HepG2 (cell line): ENCODE results near the gene ATG16L2. TPM values are rescaled to one million over a fixed set of nuclear protein-coding genes. Genes with fewer than 3 reads are reported as not detected.

Experiments used
- ADNP ChIP-seq: sonication (generic); formaldehyde crosslinking; IDR thresholded peaks from 2 replicates; pipeline ENCODE4 v1.4.0; 2020; ENCODE audit warnings: missing genetic modification reagents
- ARID4A ChIP-seq: sonication (generic); formaldehyde crosslinking; IDR thresholded peaks from 2 replicates; pipeline ENCODE4 v1.5.0; 2020; ENCODE audit warnings: mild to moderate bottlenecking, missing genetic modification reagents, borderline replicate concordance
- DPF2 ChIP-seq: sonication (generic); formaldehyde crosslinking; IDR thresholded peaks from 2 replicates; pipeline ENCODE4 v1.4.0; 2020; ENCODE audit warnings: mild to moderate bottlenecking, low read depth, missing genetic modification reagents, borderline replicate concordance
- EZH2 ChIP-seq: conservative IDR thresholded peaks from 2 replicates; pipeline ENCODE4 v1.6.1; 2012; ENCODE audit warnings: mild to moderate bottlenecking, low read depth, low read length, moderate library complexity
- FOSL1 ChIP-seq: sonication (generic); formaldehyde crosslinking; IDR thresholded peaks from 2 replicates; pipeline ENCODE4 v1.9.0; 2021; ENCODE audit warnings: missing genetic modification reagents, borderline replicate concordance
- IRF9 ChIP-seq: sonication (generic); formaldehyde crosslinking; IDR thresholded peaks from 2 replicates; pipeline ENCODE4 v1.8.0; 2022; ENCODE audit warnings: missing genetic modification reagents, mild to moderate bottlenecking, borderline replicate concordance
- MXD1 ChIP-seq: sonication (generic); formaldehyde crosslinking; IDR thresholded peaks from 2 replicates; pipeline ENCODE4 v1.4.0; 2020; ENCODE audit warnings: mild to moderate bottlenecking, missing genetic modification reagents
- SAFB2 ChIP-seq: sonication (generic); formaldehyde crosslinking; IDR thresholded peaks from 2 replicates; pipeline ENCODE4 v1.5.1; 2020; ENCODE audit warnings: missing genetic modification reagents, low read depth, mild to moderate bottlenecking, borderline replicate concordance
- TBP ChIP-seq: sonication (generic); formaldehyde crosslinking; IDR thresholded peaks from 2 replicates; pipeline ENCODE4 v1.5.0; 2020; ENCODE audit warnings: missing genetic modification reagents
- THAP8 ChIP-seq: sonication (generic); formaldehyde crosslinking; IDR thresholded peaks from 2 replicates; pipeline ENCODE4 v1.5.1; 2020; ENCODE audit warnings: missing genetic modification reagents, mild to moderate bottlenecking, borderline replicate concordance
- UBTF ChIP-seq: sonication (generic); formaldehyde crosslinking; IDR thresholded peaks from 2 replicates; pipeline ENCODE4 v1.4.0; 2020; ENCODE audit warnings: mild to moderate bottlenecking, missing genetic modification reagents
- ZMAT5 ChIP-seq: sonication (generic); formaldehyde crosslinking; IDR thresholded peaks from 2 replicates; pipeline ENCODE4 v1.5.0; 2020; ENCODE audit warnings: mild to moderate bottlenecking, low read depth, missing genetic modification reagents, borderline replicate concordance
- ZNF124 ChIP-seq: sonication (generic); formaldehyde crosslinking; IDR thresholded peaks from 2 replicates; pipeline ENCODE4 v1.4.0; 2020; ENCODE audit warnings: missing genetic modification reagents
- ZNF264 ChIP-seq: sonication (generic); formaldehyde crosslinking; IDR thresholded peaks from 2 replicates; pipeline ENCODE4 v1.4.0; 2020; ENCODE audit warnings: missing genetic modification reagents
- ZNF7 ChIP-seq: IDR thresholded peaks from 2 replicates; pipeline ENCODE4 v1.6.1; 2016; ENCODE audit warnings: missing biosample characterization, missing genetic modification reagents
- ZNF790 ChIP-seq: sonication (generic); formaldehyde crosslinking; IDR thresholded peaks from 2 replicates; pipeline ENCODE4 v1.8.0; 2022; ENCODE audit warnings: missing genetic modification reagents, mild to moderate bottlenecking, borderline replicate concordance
- ZSCAN30 ChIP-seq: sonication (generic); formaldehyde crosslinking; IDR thresholded peaks from 2 replicates; pipeline ENCODE4 v1.5.0; 2020; ENCODE audit warnings: mild to moderate bottlenecking, missing genetic modification reagents
- polyA plus RNA-seq, 8 experiments: library from polyadenylated mRNA; depleted of rRNA in 3 of 8; stranded (reverse) in 7 of 8; unstranded in 1 of 8; fragments of >200 nt; fragmentation: Illumina TruSeq in 4 of 8; extraction: Trizol in 4 of 8; gene quantifications; 2 replicates each; pipeline versions ENCODE4 v1.2.1 to v1.2.3, GENCODE V29; 2011 to 2016; ENCODE audit warnings: low read depth in 4 of 8, missing spikeins in 1 of 8, mixed read lengths in 1 of 8; ENCODE audit not compliant: insufficient read depth in 1 of 8
- total RNA-seq, 5 experiments: library from RNA; depleted of rRNA; stranded (reverse); fragments of >200 nt; fragmentation: Illumina TruSeq; extraction: Trizol; gene quantifications; 2 replicates each; pipeline ENCODE4 v1.2.3, GENCODE V29; 2016; ENCODE audit warnings: low read depth in 1 of 5

Gene ATG16L2
- total and polyA plus RNA-seq, 2 of the 13 experiments (the other 11 are each of a cell fraction or from before 2014, with no cell fraction given): 6.2 to 14.8 TPM

- TF ChIP-seq ARID4A (CRISPR knock-in tag) (no peak), EZH2 (no peak), ZMAT5 (CRISPR knock-in tag) (no peak), MXD1 (CRISPR knock-in tag) (no peak), THAP8 (CRISPR knock-in tag) (no peak), ZNF790 (CRISPR knock-in tag) (no peak), FOSL1 (no peak), SAFB2 (no peak), ADNP (CRISPR knock-in tag) (no peak), ZNF124 (CRISPR knock-in tag) (0 out of 2 replicates have a peak, but pooled peaks have one; percentile 69), TBP (CRISPR knock-in tag) (no peak), DPF2 (CRISPR knock-in tag) (peak; percentile 40; the same call in 1 of the 2 replicates), ZNF264 (CRISPR knock-in tag) (no peak), ZSCAN30 (no peak), ZNF7 (no peak), IRF9 (CRISPR knock-in tag) (peak; percentile 63; the same call in 1 of the 2 replicates), UBTF (CRISPR knock-in tag) (no peak)
These were observed 27.7 kb upstream of the ATG16L2 start (continued) for GRCh38 chr11:72786305-72787215.
